Stimulated activated CD4-positive, alpha-beta T cell treated with anti-CD3 and anti-CD28 coated beads, Interleukin-12 subunit alpha, Interleukin-12 subunit beta, amount 100 ng/mL, for 4 hours (primary cell): ENCODE results near the gene ZMYND8.

ENCODE experiments used
- DNase-seq: peaks from one replicate; pipeline ENCODE4 v3.0.0-alpha.2; 2020

Gene ZMYND8

DNA sequence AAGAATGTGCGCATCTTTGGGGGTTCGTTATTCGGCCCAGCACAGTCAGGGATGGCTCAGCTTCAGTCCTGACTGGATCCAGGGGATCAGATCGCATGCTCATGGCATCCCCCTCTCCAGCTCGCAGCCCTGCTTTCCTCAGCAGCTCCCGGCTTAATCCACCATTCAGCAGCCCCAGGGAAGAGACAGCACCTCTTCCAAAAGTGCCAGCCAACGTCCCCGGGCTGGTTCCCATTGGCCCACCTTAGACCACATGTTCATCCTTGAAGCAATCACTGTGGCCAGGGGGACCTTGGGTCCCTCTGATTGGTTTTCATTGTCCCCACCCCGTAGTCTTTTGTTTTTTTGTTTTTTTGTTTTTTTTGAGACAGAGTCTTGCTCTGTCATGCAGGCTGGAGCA lies 188.7 kb downstream of the ZMYND8 start:
- DNase-seq, result no peak

DNA sequence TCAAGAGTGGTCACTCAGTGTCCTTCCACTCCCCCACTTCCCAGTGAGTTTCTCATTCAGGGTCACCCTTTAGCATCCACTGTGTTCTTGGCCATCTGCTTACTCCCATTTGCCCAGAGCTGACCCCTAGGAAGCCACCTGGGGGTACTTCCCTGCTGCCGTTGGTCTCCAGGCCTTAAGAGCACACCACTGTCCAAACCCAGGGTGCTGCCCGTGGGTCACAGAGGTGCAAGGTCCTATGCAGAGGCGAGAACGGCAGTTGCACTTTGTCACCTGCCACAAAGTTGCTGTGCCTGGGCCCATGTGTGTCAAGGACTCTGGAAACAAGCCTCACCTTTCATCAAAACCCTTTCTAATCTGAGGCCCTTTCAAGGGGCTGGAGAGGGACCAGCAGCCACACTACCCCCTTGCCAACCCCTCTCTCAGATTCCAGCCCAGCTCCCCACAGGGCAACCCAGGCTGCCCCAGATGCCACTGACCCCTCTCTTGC lies 191.1 kb downstream of the ZMYND8 start:
- no peak for DNase-seq

DNA sequence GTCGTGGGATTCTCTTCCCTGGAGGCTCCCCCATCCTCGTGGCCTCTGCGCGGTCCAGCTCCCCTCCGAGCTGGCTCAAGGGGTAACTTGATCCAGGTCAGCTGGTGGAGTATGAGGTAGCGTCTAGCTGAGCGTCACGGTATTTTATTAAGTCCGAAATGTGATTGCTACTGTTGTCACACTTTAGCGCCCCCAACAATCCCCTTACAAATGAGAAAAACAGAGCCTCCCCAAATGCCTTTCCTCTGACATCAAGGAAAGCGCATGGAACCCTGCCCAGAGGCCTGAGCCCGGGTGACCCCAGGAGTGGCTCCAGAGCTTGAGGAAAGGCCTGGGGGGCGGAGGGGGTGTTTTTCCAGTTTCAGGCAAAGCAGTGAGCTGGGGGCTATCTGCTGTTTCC lies 192.4 kb downstream of the ZMYND8 start:
- no peak for DNase-seq

DNA sequence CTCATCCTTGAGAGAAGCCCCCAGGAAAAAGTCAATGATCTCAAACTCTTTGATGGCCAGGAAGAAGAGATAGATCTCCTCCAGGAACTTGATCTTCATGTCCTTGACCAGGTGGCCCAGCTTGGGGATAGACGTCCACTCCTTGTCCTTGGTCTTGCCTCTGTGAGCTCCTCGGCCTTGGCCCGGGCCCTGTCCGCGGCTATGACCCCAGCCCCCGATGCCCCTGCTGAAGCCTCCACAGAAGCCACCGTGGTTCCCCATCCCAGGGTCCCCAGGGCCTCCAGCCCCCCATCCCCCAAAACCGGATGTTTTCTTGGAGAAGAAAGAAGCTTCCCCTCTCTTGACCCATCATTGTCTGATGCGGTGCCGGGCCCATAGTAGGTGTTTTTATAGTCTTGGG lies 195.1 kb downstream of the ZMYND8 start:
- DNase-seq, result no peak

DNA sequence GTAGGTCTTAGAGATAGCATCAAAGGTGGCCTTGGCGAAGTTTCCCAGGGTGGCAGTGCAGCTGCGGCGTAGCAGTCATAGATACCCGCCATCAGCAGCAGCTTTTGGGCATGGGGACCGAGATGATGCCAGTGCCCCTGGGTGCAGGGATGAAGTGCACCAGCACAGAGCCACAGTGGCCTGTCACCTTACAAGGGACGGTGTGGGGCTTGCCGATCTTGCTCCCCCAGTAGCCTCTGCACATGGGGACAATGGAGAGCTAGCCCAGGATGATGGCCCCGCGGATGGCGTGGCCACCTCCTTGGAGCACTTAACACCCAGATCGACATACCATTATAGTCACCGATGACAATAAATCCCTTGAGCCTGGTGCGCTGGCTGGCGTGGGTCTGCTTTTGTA lies 195.5 kb downstream of the ZMYND8 start:
- no peak for DNase-seq

DNA sequence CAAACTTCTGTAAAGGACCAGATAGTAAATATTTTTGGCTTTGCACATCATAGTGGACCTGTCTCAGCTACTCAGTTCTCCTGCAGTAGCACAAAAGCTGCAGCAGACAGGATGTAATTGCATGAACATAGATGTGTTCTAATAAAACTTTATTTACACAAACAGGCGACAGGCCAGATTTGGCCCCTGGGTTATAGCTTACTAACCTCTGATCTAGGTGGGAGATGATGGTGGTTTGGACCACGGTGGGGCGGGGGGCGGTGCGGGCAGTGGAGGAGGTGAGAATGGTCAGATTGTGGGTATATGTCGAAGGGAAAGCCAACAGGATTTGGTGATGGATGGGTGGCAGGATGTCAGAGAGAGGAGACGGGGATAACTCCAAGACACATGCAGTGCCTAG lies 196.3 kb downstream of the ZMYND8 start:
- no peak for DNase-seq
